Central memory CD8-positive, alpha-beta T cell (primary cell): ENCODE measurements around the gene IKZF1.

Experiments used
- ATAC-seq: fragments of 150-1000 bp; cut with Tn5 transposase; replicated peaks from 2 replicates; pipeline ENCODE4 v1.10.0; 2022; ENCODE audit warnings: mild to moderate bottlenecking, moderate FRiP score, moderate number of reproducible peaks; ENCODE audit not compliant: poor library complexity, severe bottlenecking; ENCODE audit errors: extremely low read depth
- DNase-seq, 2 donors: peaks; one replicate each; pipeline ENCODE4 v3.0.0; 2021; ENCODE audit warnings: low spot score in 2 of 2
- H3K27ac Mint-ChIP-seq: one replicate; pipeline ENCODE4 v1.8.0; 2022; ENCODE audit warnings: low read depth, mild to moderate bottlenecking, moderate library complexity, mixed read lengths
- H3K27me3 Mint-ChIP-seq: one replicate; pipeline ENCODE4 v1.8.0; 2022; ENCODE audit warnings: mixed read lengths
- H3K36me3 Mint-ChIP-seq: one replicate; pipeline ENCODE4 v1.8.0; 2022; ENCODE audit warnings: mild to moderate bottlenecking, moderate library complexity, mixed read lengths; ENCODE audit not compliant: insufficient read depth
- H3K4me1 Mint-ChIP-seq: one replicate; pipeline ENCODE4 v1.8.0; 2022; ENCODE audit warnings: mixed read lengths
- H3K4me3 Mint-ChIP-seq: one replicate; pipeline ENCODE4 v1.8.0; 2022; ENCODE audit warnings: mild to moderate bottlenecking, moderate library complexity, mixed read lengths
- H3K9me3 Mint-ChIP-seq: one replicate; pipeline ENCODE4 v1.8.0; 2022; ENCODE audit warnings: mixed read lengths

Gene IKZF1

DNA sequence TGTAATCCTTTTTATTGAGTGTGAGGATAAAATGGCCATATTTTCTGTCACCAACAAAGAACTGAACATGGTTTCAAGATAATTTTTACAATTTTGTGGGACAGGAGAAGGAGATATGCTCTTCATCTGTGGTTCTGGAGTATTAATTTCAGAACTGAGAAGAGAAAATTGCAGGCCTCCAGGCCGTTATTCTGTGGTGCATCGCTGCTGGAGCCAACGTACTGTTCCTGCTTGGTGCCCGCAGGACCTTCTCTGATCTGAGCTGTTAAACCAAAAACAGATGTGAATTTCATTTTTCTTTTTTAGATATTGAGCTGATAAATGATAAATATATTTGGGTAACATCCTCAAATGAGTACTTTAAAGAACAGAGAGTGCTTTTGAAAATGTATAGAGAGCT, 63.9 kb downstream of the IKZF1 start:
- no peak for ATAC-seq
- H3K4me3 Mint-ChIP-seq: peak overlapping the region; percentile 62

DNA sequence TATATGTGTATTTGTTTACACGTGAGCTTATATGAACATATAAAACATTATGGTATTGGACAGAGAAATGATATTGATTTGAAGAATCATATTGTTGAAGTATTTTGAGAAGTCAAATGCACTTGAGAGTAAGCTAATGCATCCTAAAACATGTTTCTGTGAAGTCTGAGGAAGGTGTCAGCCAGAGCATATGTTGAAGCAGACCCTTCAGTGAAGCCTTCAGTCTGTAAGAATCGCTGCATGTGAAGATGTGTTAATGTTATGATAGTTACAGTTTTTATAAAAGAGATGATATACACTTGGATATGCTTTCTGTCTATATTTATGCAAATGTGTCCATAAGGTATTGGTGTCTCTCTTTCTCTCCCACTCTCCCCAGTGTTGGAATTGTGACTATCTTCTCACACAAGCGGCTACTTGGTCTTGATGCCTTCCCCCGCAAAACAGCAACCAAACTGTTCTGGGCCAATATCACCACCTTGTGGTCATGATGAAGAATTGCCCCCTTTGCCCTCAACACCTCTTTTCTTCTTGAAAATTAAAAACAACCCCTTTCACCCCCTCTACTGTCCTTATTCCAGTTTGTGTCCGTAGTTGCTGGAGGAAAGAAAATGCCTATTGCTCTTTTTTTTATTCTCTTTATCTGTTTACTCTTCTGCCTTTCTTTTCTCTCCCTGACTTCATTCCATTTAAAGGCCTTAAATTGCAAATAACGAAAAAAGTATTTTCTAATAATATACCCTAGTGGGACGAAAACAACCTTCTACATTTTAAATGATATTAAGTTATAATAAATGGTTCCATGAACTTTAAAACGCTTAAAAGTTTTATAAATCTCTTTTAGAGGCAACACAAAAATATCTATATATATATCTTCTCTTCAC, 64.9 kb downstream of the IKZF1 start:
- Mint-ChIP-seq H3K9me3 (no peaks in the 10 kb centered on the region), H3K4me1 (peaks cover 84% of the 10 kb centered on the region), H3K27ac (peak overlapping the region; percentile 100), H3K27me3 (no peaks in the 10 kb centered on the region), H3K36me3 (peaks cover 70% of the 10 kb centered on the region), H3K4me3 (peak overlapping the region; percentile 62)
- DNase-seq (peak in 1 of 2 donors; percentile 64), ATAC-seq (peak; percentile 33)

More for the DNA sequence above, 63.9 kb downstream of the IKZF1 start:
- Mint-ChIP-seq H3K4me1 (peaks cover 88% of the 10 kb centered on the region), H3K36me3 (peaks cover 70% of the 10 kb centered on the region), H3K9me3 (no peaks in the 10 kb centered on the region), H3K27ac (peak overlapping the region; percentile 100), H3K27me3 (no peaks in the 10 kb centered on the region)
- DNase-seq: no peak

DNA sequence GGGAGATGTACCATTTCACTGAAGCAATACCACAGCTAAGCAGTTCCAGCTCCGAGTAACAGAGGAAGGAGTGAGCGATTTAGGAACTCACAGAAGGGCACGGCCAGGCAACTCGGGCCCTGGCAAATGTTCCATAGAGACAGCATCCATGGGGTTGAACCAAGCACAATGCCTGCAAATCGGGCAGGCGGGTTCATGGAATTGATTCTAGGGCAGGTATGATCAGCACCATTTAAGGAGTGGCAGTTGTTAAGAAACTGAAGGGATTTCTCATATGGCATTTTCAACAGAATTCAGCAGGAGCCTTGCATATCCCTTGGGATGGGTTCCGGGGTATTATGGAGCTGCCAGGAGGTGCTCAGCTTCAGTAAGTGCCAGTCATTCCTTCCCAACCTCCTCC, 66.4 kb downstream of the IKZF1 start:
- no peak for DNase-seq
- Mint-ChIP-seq H3K9me3 (no peaks in the 10 kb centered on the region), H3K36me3 (peaks cover 73% of the 10 kb centered on the region), H3K27ac (peak overlapping the region; percentile 90), H3K27me3 (no peaks in the 10 kb centered on the region), H3K4me3 (no peak overlapping the region), H3K4me1 (peaks cover 84% of the 10 kb centered on the region)
- ATAC-seq: no peak

DNA sequence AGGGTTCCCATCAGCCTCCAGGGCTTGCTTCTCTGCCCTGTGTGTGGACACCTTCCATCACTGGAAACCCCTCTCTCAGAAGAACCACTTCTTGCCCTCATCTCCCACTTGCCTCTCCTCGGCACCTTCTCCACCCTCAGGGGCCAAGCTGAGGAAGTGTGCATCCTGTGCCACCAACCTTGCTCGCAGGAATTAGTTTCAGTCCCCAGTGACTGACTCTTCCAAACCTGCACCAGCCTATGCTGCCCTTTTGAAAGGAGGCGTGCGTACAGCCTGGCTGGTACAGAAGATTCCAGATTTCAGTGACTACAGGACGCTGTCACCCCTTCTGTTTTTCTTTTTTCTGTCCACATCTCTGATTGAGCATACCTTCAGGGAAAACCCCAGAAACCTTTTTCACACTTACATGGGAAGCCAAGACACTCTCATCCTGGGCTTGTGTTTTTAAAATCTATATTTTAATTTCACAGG, 67.1 kb downstream of the IKZF1 start:
- peaks cover 77% of the 10 kb centered on the region for H3K36me3 Mint-ChIP-seq
- H3K27ac Mint-ChIP-seq: peak overlapping the region; percentile 90
- peak overlapping the region; percentile 17 for H3K4me3 Mint-ChIP-seq
- no peaks in the 10 kb centered on the region for H3K9me3 Mint-ChIP-seq
- no peaks in the 10 kb centered on the region for H3K27me3 Mint-ChIP-seq
- ATAC-seq (peak; percentile 11), DNase-seq (no peak)
- H3K4me1 Mint-ChIP-seq: peaks cover 84% of the 10 kb centered on the region

DNA sequence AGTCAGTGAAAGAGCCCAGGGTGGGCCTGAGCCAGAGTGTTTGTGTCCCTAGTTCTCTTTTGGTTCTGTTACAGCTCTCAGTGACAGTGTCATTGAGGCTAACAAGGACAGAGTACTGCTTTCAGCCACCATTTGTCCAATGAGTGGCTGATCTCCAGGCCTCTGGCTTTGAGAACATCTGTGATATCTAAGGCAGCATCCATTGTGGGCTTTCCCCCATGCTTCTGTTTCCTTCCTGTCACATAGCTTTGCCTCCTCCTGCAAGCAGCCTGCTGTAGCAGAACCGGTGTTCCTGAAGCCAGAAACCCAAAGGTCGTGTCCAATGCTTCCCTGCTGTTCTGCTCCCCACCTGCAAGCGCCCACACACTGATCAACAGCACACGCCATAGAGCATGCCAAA, 68.4 kb downstream of the IKZF1 start:
- Mint-ChIP-seq H3K27ac (peak overlapping the region; percentile 90), H3K4me1 (peaks cover 77% of the 10 kb centered on the region), H3K9me3 (no peaks in the 10 kb centered on the region), H3K27me3 (no peaks in the 10 kb centered on the region), H3K4me3 (peak overlapping the region; percentile 59), H3K36me3 (peaks cover 82% of the 10 kb centered on the region)
- DNase-seq: no peak
- ATAC-seq: no peak

DNA sequence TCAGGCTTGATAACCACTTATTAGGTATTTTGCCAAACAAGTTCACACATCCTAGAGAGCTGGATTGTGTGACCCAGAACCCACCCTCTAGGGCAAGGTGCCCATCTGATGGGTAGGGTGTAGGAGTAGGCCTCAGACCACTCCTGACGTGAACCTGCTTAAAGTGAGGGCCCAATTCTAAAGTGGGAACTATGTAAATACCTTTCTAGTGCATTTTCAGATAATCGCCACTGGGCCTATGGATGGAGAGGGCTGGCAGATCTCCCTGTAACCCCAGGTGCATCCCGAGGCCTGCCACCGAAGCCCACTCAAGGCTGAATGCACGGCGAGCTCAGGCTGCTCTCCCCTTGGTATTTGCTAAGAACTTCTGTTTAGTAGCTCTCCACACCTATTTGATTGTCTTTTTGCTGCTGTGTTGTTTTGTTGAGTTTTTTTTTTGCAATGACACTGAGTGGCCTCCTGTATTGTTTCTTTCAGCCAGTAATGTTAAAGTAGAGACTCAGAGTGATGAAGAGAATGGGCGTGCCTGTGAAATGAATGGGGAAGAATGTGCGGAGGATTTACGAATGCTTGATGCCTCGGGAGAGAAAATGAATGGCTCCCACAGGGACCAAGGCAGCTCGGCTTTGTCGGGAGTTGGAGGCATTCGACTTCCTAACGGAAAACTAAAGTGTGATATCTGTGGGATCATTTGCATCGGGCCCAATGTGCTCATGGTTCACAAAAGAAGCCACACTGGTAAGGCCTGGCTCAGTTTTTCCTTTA, 71.7 kb downstream of the IKZF1 start:
- peaks cover 80% of the 10 kb centered on the region for H3K4me1 Mint-ChIP-seq
- peaks cover 88% of the 10 kb centered on the region for H3K36me3 Mint-ChIP-seq
- ATAC-seq (no peak), DNase-seq (no peak)
- no peak overlapping the region for H3K4me3 Mint-ChIP-seq
- H3K9me3 Mint-ChIP-seq: no peaks in the 10 kb centered on the region
- H3K27ac Mint-ChIP-seq: peak overlapping the region; percentile 61
- no peaks in the 10 kb centered on the region for H3K27me3 Mint-ChIP-seq

DNA sequence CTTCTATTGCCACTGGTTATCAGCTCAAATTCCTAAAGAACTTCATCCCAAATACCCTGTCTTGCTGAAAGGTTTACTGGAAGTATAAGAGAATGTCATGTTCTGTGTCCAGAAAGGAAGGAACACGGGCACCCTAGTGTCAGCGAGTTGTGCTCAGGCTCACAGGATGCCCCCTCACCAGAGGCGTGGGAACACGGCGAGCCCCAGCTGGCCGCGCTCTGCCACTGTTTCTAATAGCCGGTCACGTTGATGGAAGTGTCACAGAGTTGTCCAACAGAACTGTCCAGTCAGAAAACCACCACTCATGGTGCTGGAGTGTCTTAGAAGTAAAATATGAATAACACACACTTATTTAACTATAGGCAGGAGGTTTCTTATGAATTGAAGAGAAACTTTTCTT, 72.8 kb downstream of the IKZF1 start:
- H3K9me3 Mint-ChIP-seq: no peaks in the 10 kb centered on the region
- no peak overlapping the region for H3K4me3 Mint-ChIP-seq
- no peak overlapping the region for H3K27ac Mint-ChIP-seq
- H3K36me3 Mint-ChIP-seq: peaks cover 88% of the 10 kb centered on the region
- H3K27me3 Mint-ChIP-seq: no peaks in the 10 kb centered on the region
- ATAC-seq (no peak), DNase-seq (no peak)
- peaks cover 77% of the 10 kb centered on the region for H3K4me1 Mint-ChIP-seq

DNA sequence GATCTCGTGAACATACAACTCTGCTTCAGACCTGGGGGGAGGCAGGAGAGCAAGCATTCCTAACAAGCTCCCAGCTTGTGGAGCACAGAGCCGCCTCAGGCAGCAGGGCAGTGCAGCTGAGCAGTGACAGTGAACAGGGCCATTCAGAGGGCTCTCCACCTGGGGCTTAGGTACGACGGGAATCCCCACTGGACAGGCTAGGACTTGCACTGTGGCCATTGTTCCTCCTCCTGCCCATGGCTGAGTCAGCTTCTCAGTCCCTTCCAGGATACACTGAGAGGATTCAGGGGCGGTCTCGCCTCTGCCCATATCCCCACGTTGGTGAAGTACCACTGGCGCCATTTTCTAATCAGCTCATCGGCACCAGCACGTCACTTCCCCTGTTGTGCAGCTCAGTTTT, 74.6 kb downstream of the IKZF1 start:
- ATAC-seq: no peak
- H3K4me1 Mint-ChIP-seq: peaks cover 79% of the 10 kb centered on the region
- no peaks in the 10 kb centered on the region for H3K27me3 Mint-ChIP-seq
- peaks cover 90% of the 10 kb centered on the region for H3K36me3 Mint-ChIP-seq
- H3K4me3 Mint-ChIP-seq: no peak overlapping the region
- DNase-seq: no peak
- H3K27ac Mint-ChIP-seq: peak overlapping the region; percentile 74
- no peaks in the 10 kb centered on the region for H3K9me3 Mint-ChIP-seq

DNA sequence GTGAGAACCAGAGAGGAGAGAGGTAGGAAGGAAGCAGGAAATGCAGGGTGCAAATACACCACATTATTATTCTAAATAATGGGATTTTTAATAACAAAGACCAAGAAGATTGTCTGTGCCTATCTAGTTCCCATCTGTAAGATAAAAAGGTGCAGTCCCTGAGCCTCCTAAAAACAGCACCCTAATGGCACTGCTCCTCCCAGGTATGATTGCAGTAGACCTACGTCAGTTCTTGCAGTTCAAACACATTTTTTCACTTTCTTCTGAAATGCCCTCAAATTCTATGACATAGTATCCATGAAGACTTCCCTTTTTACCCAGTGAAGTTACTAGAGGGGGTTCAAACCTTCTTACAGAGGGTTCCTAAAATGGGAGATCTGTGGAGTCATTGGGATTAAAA, 75.0 kb downstream of the IKZF1 start:
- no peak for DNase-seq
- H3K4me3 Mint-ChIP-seq: no peak overlapping the region

DNA sequence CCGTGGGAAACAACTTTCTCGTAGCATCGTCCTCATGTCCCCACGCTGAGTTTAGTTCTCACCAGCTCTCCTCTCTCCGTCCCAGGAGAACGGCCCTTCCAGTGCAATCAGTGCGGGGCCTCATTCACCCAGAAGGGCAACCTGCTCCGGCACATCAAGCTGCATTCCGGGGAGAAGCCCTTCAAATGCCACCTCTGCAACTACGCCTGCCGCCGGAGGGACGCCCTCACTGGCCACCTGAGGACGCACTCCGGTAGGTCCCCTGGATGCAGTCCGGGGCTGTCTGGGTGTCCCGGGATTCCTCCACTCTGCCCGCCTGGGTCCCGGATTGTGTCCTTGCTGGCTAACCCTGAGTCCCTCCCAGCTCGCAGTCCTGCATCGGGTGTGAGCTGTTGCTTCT, 77.9 kb downstream of the IKZF1 start:
- no peak overlapping the region for H3K4me3 Mint-ChIP-seq
- H3K27me3 Mint-ChIP-seq: no peaks in the 10 kb centered on the region
- no peak for DNase-seq
- peaks cover 61% of the 10 kb centered on the region for H3K4me1 Mint-ChIP-seq
- no peak for ATAC-seq
- no peaks in the 10 kb centered on the region for H3K9me3 Mint-ChIP-seq
- peak overlapping the region; percentile 77 for H3K27ac Mint-ChIP-seq
- H3K36me3 Mint-ChIP-seq: peaks cover 77% of the 10 kb centered on the region

More for the DNA sequence above, 75.0 kb downstream of the IKZF1 start:
- H3K27ac Mint-ChIP-seq: peak overlapping the region; percentile 74
- H3K36me3 Mint-ChIP-seq: peaks cover 89% of the 10 kb centered on the region
- ATAC-seq: no peak
- H3K9me3 Mint-ChIP-seq: no peaks in the 10 kb centered on the region
- peaks cover 79% of the 10 kb centered on the region for H3K4me1 Mint-ChIP-seq
- H3K27me3 Mint-ChIP-seq: no peaks in the 10 kb centered on the region

DNA sequence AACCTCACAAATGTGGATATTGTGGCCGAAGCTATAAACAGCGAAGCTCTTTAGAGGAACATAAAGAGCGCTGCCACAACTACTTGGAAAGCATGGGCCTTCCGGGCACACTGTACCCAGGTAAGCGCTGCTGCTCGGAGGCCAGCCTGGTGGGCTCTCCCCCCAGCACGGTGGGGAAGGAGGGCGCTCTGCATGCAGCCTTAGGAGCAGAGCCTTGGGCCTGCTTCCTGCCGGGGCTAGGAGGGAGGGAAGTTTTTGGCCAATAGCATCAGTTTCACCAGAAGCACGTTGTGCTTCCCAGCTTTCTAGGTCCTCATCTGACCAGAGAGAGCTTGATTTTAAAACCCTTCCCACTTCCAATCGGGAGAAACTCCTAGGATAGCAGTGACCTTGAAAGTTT, 82.8 kb downstream of the IKZF1 start:
- Mint-ChIP-seq H3K9me3 (no peaks in the 10 kb centered on the region), H3K36me3 (peaks cover 78% of the 10 kb centered on the region), H3K27ac (peak overlapping the region; percentile 47)

DNA sequence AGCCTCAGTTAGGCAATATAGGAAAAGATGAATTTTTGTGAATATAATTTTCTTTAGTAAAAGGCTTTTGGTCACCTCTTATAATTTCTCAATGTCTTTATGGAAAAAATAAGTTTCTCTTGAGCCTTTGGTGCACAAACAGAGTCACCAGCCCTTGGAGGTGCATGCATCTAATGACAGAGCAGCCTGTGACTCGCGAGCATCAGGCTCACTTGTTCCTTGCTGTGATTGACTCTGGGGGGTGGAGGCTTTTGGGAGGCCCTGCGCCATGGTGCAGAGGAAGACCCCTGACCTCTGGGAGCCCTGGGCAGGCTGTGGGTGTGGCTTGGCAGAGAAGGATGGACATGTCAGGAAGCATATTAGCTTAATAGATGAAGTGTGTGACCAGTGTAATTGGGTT, 85.4 kb downstream of the IKZF1 start:
- DNase-seq: no peak
- no peak overlapping the region for H3K4me3 Mint-ChIP-seq
- no peaks in the 10 kb centered on the region for H3K27me3 Mint-ChIP-seq
- H3K4me1 Mint-ChIP-seq: peaks cover 70% of the 10 kb centered on the region
- H3K9me3 Mint-ChIP-seq: no peaks in the 10 kb centered on the region
- H3K36me3 Mint-ChIP-seq: peaks cover 77% of the 10 kb centered on the region
- ATAC-seq: no peak
- H3K27ac Mint-ChIP-seq: peak overlapping the region; percentile 91

More for the DNA sequence above, 82.8 kb downstream of the IKZF1 start:
- no peak overlapping the region for H3K4me3 Mint-ChIP-seq
- ATAC-seq (no peak), DNase-seq (no peak)
- no peaks in the 10 kb centered on the region for H3K27me3 Mint-ChIP-seq
- peaks cover 72% of the 10 kb centered on the region for H3K4me1 Mint-ChIP-seq
